ENCODE data around the gene GBF1. TPM values are rescaled to one million over a fixed set of nuclear protein-coding genes. Genes with fewer than 3 reads are reported as not detected.

GBF1 gene
- total and polyA plus RNA-seq, 10 donors: 5.8 to 42.1 (median 38.6) TPM

DNA sequence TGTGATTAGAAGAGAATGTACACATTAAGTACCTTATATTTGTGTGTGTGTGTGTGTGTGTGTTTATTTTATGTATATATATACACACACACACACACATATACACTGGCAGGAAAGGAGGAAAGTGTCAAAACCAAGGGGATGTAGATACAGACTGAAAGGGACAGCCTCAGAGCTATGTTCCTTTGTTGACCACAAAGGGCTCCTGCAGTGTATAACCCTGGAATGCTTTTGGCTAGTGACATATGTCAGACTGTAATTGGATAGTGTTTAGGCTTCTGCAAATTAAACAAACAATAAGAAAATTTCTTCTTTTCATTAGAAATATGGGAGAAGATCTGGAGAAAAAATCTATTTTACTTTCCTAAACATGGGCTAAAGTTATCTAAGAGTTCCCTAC lies 15.9 kb downstream of the GBF1 start:
- H3K9me3 ChIP-seq: no peaks in the 10 kb centered on the region
- TF ChIP-seq POLR2AphosphoS5 (IDR thresholded peaks at IDR 0.05) (no peak), POLR2A (IDR thresholded peaks at IDR 0.05) (no peak)
- TF ChIP-seq, protein P1, sequence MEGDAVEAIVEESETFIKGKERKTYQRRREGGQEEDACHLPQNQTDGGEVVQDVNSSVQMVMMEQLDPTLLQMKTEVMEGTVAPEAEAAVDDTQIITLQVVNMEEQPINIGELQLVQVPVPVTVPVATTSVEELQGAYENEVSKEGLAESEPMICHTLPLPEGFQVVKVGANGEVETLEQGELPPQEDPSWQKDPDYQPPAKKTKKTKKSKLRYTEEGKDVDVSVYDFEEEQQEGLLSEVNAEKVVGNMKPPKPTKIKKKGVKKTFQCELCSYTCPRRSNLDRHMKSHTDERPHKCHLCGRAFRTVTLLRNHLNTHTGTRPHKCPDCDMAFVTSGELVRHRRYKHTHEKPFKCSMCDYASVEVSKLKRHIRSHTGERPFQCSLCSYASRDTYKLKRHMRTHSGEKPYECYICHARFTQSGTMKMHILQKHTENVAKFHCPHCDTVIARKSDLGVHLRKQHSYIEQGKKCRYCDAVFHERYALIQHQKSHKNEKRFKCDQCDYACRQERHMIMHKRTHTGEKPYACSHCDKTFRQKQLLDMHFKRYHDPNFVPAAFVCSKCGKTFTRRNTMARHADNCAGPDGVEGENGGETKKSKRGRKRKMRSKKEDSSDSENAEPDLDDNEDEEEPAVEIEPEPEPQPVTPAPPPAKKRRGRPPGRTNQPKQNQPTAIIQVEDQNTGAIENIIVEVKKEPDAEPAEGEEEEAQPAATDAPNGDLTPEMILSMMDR (IDR thresholded peaks at IDR 0.05 in 8 of 11, conservative IDR thresholded peaks at IDR 0.05 in 3 of 11): no peak
- H3K27me3 ChIP-seq (replicated peaks in 1 of 7): no peaks in the 10 kb centered on the region
- peaks cover 0 to 90% (median 25%) of the 10 kb centered on the region in 6 donors for H3K36me3 ChIP-seq
- H3K27ac ChIP-seq: no peak overlapping the region
- intact Hi-C loops (cut with DNase I; ENCODE audit: low total_unique reads): no loop called here
- H3K4me3 ChIP-seq: no peak overlapping the region
- H3K4me1 ChIP-seq: peaks cover 0 to 44% (median 2%) of the 10 kb centered on the region in 6 donors
- DNase-seq: no peak

DNA sequence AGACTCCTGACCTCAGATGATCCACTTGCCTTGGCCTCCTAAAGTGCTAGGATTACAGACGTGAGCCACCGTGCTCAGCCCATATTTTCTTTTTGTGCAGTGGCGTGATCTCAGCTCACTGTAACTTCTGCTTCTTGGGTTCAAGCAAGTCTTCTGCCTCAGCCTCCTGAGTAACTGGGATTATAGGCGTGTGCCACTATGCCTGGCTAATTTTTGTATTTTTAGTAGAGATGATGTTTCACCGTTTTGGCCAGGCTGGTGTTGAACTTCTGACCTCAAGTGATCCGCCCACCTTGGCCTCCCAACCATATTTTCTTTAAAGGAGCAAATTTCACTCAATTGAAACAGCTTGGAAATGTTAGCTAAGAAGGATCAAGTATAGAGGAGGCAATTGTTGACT lies 16.5 kb downstream of the GBF1 start:
- Histone ChIP-seq H3K9me3 (no peaks in the 10 kb centered on the region), H3K36me3 (peaks cover 0 to 92% (median 24%) of the 10 kb centered on the region in 6 donors), H3K27ac (no peak overlapping the region), H3K27me3 (replicated peaks in 1 of 7) (no peaks in the 10 kb centered on the region), H3K4me3 (no peak overlapping the region), H3K4me1 (peaks cover 0 to 45% (median 3%) of the 10 kb centered on the region in 6 donors)
- TF ChIP-seq, protein P1 (IDR thresholded peaks at IDR 0.05 in 8 of 11, conservative IDR thresholded peaks at IDR 0.05 in 3 of 11): no peak
- TF ChIP-seq POLR2AphosphoS5 (IDR thresholded peaks at IDR 0.05): no peak
- no peak for TF ChIP-seq POLR2A (IDR thresholded peaks at IDR 0.05)
- 80 to 88% (median 86%) methylated on average over 6 of the region's 6 CpGs for WGBS, 5 donors
- DNase-seq: no peak
- intact Hi-C loops (cut with DNase I; ENCODE audit: low total_unique reads): no loop called here

DNA sequence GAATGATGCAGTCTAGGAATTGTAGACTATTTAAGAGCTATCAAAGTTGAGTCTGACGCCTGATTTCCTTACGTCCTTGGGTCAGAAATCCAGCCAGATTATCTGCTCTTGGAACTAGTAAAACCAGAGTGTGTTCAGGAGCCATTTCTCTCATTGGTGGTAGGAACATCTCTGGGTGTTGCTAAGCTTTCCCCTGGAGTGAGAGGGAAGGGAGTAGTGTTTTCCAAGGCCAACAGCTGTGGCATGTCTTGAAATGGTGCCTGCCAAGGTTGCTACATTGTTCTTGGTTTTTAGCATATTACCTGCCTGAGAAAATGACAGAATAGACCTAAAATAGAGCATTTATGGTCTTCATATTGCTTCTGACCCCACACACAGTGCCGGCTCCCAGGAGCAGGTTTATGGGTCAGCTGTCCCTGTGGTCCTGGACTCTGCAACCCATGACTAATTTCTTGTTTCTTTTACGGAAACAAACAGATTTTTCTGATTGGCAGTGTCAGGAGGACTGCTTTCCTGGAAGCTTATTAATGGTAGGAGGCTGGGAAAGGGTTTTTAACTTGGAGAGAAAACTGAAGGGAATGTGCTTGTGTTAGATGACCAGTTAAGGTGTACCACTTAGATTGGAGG lies 17.5 kb downstream of the GBF1 start:
- H3K27ac ChIP-seq: no peak overlapping the region
- H3K27me3 ChIP-seq (replicated peaks in 1 of 7): no peaks in the 10 kb centered on the region
- DNase-seq: no peak
- peaks cover 0 to 89% (median 22%) of the 10 kb centered on the region in 6 donors for H3K36me3 ChIP-seq
- TF ChIP-seq, protein P1 (IDR thresholded peaks at IDR 0.05 in 8 of 11, conservative IDR thresholded peaks at IDR 0.05 in 3 of 11): no peak
- TF ChIP-seq POLR2A (IDR thresholded peaks at IDR 0.05) (no peak), POLR2AphosphoS5 (IDR thresholded peaks at IDR 0.05) (no peak)
- H3K4me1 ChIP-seq: peaks cover 0 to 49% (median 11%) of the 10 kb centered on the region in 6 donors
- no peak overlapping the region for H3K4me3 ChIP-seq
- H3K9me3 ChIP-seq: no peaks in the 10 kb centered on the region
- WGBS, 5 donors: 70 to 94% (median 91%) methylated on average over 4 of the region's 4 CpGs
- intact Hi-C loops (cut with DNase I; ENCODE audit: low total_unique reads): no loop called here

DNA sequence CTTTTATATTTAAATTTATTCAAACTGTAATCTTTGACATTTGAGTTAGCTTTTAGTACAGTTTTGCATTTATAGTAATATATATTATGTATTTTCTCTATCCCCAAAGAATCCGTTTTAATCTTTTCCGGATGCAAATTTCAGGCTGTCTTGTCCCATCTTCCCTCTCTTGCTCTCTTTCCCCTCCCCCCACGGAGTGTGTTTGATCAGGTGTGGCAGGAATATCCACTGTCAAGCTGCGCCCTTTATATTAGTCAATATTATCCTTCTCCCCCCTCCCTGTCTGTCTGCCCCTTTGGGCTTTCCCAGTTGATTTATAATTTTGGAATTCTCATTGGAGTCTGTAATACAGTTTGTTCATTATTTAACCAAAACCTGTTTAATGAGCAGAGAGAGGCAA lies 19.0 kb downstream of the GBF1 start:
- Histone ChIP-seq H3K27ac (no peak overlapping the region), H3K9me3 (no peaks in the 10 kb centered on the region), H3K4me1 (peaks cover 9 to 64% (median 25%) of the 10 kb centered on the region in 6 donors), H3K4me3 (no peak overlapping the region), H3K27me3 (replicated peaks in 1 of 7) (no peaks in the 10 kb centered on the region), H3K36me3 (peaks cover 0 to 80% (median 22%) of the 10 kb centered on the region in 6 donors)
- 93 to 99% (median 98%) methylated on average over 4 of the region's 4 CpGs for WGBS, 5 donors
- DNase-seq: no peak
- no peak for TF ChIP-seq POLR2AphosphoS5 (IDR thresholded peaks at IDR 0.05)
- TF ChIP-seq, protein P1 (IDR thresholded peaks at IDR 0.05 in 8 of 11, conservative IDR thresholded peaks at IDR 0.05 in 3 of 11): no peak
- intact Hi-C loops (cut with DNase I; ENCODE audit: low total_unique reads): no loop called here

All from spleen (tissue), 11 donors.